WTC11 (cell line): ENCODE measurements around the gene RFC4.

ENCODE experiments used
- PREB ChIP-seq: sonication (generic); formaldehyde crosslinking; IDR thresholded peaks from 2 replicates; pipeline ENCODE4 v1.8.1; 2022; ENCODE audit warnings: mild to moderate bottlenecking, missing genetic modification reagents, moderate library complexity, borderline replicate concordance
- USF1 ChIP-seq: sonication (generic); formaldehyde crosslinking; IDR thresholded peaks from 2 replicates; pipeline ENCODE4 v1.8.0; 2022; ENCODE audit warnings: mild to moderate bottlenecking, missing genetic modification reagents

- TF ChIP-seq USF1 (CRISPR knock-in tag): no peak
- no peak for TF ChIP-seq PREB
These were observed 35.3 kb upstream of the RFC4 start for GRCh38 chr3:186841620-186842019.
